ENCODE data around the gene RNF180.

The RNF180 gene

DNA sequence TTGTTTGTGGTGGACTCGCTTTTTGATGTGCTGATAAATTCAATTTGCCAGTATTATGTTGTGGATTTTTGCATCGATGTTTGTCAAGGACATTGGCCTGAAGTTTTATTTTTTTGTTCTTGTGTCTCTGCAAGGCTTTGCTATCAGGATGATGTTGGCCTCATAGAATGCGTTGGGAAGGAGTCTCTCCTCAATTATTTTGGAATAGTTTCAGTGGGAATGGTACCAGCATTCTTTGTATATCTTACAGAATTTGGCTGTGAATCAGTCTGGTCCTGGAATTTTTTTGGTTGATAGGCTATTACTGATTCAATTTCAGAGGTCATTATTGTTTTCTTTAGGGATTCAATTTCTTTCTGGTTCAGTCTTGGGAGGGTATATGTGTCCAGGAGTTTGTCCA lies 198.8 kb downstream of the RNF180 start:
- no peak for ATAC-seq
- TF ChIP-seq ZC3H10 (CRISPR knock-in tag; IDR thresholded peaks at IDR 0.05) (no peak), ARNTL (CRISPR knock-in tag; IDR thresholded peaks at IDR 0.05; ENCODE audit: borderline replicate concordance, low read depth) (no peak), ZFP3 (CRISPR knock-in tag; IDR thresholded peaks at IDR 0.05) (no peak), BACH2 (CRISPR knock-in tag; IDR thresholded peaks at IDR 0.05; ENCODE audit: borderline replicate concordance) (no peak), TOX (CRISPR knock-in tag; IDR thresholded peaks at IDR 0.05; ENCODE audit: borderline replicate concordance) (no peak)
- TF ChIP-seq, protein P1, sequence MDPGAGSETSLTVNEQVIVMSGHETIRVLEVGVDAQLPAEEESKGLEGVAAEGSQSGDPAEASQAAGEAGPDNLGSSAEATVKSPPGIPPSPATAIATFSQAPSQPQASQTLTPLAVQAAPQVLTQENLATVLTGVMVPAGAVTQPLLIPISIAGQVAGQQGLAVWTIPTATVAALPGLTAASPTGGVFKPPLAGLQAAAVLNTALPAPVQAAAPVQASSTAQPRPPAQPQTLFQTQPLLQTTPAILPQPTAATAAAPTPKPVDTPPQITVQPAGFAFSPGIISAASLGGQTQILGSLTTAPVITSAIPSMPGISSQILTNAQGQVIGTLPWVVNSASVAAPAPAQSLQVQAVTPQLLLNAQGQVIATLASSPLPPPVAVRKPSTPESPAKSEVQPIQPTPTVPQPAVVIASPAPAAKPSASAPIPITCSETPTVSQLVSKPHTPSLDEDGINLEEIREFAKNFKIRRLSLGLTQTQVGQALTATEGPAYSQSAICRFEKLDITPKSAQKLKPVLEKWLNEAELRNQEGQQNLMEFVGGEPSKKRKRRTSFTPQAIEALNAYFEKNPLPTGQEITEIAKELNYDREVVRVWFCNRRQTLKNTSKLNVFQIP (CRISPR knock-in tag; IDR thresholded peaks at IDR 0.05; ENCODE audit: borderline replicate concordance, low read depth), result no peak
- TF ChIP-seq, protein P2, sequence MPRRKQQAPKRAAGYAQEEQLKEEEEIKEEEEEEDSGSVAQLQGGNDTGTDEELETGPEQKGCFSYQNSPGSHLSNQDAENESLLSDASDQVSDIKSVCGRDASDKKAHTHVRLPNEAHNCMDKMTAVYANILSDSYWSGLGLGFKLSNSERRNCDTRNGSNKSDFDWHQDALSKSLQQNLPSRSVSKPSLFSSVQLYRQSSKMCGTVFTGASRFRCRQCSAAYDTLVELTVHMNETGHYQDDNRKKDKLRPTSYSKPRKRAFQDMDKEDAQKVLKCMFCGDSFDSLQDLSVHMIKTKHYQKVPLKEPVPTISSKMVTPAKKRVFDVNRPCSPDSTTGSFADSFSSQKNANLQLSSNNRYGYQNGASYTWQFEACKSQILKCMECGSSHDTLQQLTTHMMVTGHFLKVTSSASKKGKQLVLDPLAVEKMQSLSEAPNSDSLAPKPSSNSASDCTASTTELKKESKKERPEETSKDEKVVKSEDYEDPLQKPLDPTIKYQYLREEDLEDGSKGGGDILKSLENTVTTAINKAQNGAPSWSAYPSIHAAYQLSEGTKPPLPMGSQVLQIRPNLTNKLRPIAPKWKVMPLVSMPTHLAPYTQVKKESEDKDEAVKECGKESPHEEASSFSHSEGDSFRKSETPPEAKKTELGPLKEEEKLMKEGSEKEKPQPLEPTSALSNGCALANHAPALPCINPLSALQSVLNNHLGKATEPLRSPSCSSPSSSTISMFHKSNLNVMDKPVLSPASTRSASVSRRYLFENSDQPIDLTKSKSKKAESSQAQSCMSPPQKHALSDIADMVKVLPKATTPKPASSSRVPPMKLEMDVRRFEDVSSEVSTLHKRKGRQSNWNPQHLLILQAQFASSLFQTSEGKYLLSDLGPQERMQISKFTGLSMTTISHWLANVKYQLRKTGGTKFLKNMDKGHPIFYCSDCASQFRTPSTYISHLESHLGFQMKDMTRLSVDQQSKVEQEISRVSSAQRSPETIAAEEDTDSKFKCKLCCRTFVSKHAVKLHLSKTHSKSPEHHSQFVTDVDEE (CRISPR knock-in tag; IDR thresholded peaks at IDR 0.05), result no peak

DNA sequence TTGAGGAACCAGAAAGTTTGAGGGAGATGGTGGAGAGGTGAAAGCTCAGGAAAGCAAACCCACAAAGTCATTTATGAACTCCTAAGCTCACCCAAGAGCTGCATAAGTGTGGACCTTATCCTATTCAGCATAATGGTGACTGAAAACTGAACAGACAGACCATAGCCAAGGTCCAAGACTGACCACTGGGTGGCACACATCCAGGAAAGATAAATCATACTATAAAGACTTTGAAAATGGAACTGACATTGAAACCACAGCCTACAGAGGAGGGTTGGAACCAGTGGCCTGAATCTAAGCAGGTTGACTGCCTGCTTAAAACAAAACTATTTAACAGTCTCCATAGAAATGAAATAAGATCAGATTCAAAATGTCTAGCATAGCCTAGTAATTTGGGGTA lies 219.1 kb downstream of the RNF180 start:
- TF ChIP-seq TOX (CRISPR knock-in tag; IDR thresholded peaks at IDR 0.05; ENCODE audit: borderline replicate concordance), result no peak
- no peak for TF ChIP-seq BACH2 (CRISPR knock-in tag; IDR thresholded peaks at IDR 0.05; ENCODE audit: borderline replicate concordance)
- TF ChIP-seq, protein P2 (CRISPR knock-in tag; IDR thresholded peaks at IDR 0.05), result no peak
- no peak for TF ChIP-seq ZNF70 (CRISPR knock-in tag; IDR thresholded peaks at IDR 0.05)
- TF ChIP-seq ZNF8 (CRISPR knock-in tag; IDR thresholded peaks at IDR 0.05), result no peak
- no peak for TF ChIP-seq ZFP30 (CRISPR knock-in tag; IDR thresholded peaks at IDR 0.05)
- TF ChIP-seq, protein P3, sequence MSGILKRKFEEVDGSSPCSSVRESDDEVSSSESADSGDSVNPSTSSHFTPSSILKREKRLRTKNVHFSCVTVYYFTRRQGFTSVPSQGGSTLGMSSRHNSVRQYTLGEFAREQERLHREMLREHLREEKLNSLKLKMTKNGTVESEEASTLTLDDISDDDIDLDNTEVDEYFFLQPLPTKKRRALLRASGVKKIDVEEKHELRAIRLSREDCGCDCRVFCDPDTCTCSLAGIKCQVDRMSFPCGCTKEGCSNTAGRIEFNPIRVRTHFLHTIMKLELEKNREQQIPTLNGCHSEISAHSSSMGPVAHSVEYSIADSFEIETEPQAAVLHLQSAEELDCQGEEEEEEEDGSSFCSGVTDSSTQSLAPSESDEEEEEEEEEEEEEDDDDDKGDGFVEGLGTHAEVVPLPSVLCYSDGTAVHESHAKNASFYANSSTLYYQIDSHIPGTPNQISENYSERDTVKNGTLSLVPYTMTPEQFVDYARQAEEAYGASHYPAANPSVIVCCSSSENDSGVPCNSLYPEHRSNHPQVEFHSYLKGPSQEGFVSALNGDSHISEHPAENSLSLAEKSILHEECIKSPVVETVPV (CRISPR knock-in tag; IDR thresholded peaks at IDR 0.05), result no peak
- no peak for TF ChIP-seq ARNTL (CRISPR knock-in tag; IDR thresholded peaks at IDR 0.05; ENCODE audit: borderline replicate concordance, low read depth)
- ATAC-seq, result peak; percentile 32; the same call in 1 of the 3 replicates

DNA sequence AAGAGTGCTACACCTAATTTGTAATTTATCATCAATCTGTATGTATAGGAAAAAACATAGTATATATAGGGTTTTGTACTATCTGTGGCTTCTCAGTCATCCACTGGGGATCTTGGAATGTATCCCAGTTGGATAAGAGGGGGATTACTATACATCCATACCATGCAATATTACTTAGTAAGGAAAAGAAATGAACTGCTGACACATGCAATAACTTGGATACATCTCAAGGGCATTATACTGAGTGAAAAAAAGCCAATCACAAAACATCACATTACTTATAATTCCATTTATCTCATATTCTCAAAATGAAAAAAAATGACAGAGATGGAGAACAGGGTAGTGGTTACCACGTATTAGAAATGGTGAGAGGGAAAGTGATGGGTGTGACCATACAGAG lies 231.9 kb downstream of the RNF180 start:
- no peak for ATAC-seq
- TF ChIP-seq OSR1 (CRISPR knock-in tag; IDR thresholded peaks at IDR 0.05) (no peak), ZFP30 (CRISPR knock-in tag; IDR thresholded peaks at IDR 0.05) (no peak), ARNTL (CRISPR knock-in tag; IDR thresholded peaks at IDR 0.05; ENCODE audit: borderline replicate concordance, low read depth) (no peak), ZNF565 (CRISPR knock-in tag; conservative IDR thresholded peaks at IDR 0.05; ENCODE audit: low read depth) (no peak), TCF4 (CRISPR knock-in tag; IDR thresholded peaks at IDR 0.05; ENCODE audit: borderline replicate concordance) (no peak), TOX (CRISPR knock-in tag; IDR thresholded peaks at IDR 0.05; ENCODE audit: borderline replicate concordance) (no peak), RARB (CRISPR knock-in tag; IDR thresholded peaks at IDR 0.05) (no peak), PPARA (CRISPR knock-in tag; IDR thresholded peaks at IDR 0.05; ENCODE audit: borderline replicate concordance) (no peak), ZFP3 (CRISPR knock-in tag; IDR thresholded peaks at IDR 0.05) (no peak), ZNF8 (CRISPR knock-in tag; IDR thresholded peaks at IDR 0.05) (no peak), ISL1 (CRISPR knock-in tag; IDR thresholded peaks at IDR 0.05) (no peak), SNAI2 (CRISPR knock-in tag; IDR thresholded peaks at IDR 0.05) (no peak), ESRRG (CRISPR knock-in tag; IDR thresholded peaks at IDR 0.05) (no peak), CSDC2 (CRISPR knock-in tag; IDR thresholded peaks at IDR 0.05) (no peak)
- TF ChIP-seq, protein P4, sequence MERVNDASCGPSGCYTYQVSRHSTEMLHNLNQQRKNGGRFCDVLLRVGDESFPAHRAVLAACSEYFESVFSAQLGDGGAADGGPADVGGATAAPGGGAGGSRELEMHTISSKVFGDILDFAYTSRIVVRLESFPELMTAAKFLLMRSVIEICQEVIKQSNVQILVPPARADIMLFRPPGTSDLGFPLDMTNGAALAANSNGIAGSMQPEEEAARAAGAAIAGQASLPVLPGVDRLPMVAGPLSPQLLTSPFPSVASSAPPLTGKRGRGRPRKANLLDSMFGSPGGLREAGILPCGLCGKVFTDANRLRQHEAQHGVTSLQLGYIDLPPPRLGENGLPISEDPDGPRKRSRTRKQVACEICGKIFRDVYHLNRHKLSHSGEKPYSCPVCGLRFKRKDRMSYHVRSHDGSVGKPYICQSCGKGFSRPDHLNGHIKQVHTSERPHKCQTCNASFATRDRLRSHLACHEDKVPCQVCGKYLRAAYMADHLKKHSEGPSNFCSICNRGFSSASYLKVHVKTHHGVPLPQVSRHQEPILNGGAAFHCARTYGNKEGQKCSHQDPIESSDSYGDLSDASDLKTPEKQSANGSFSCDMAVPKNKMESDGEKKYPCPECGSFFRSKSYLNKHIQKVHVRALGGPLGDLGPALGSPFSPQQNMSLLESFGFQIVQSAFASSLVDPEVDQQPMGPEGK (CRISPR knock-in tag; IDR thresholded peaks at IDR 0.05; ENCODE audit: borderline replicate concordance), result no peak
- TF ChIP-seq, protein P5, sequence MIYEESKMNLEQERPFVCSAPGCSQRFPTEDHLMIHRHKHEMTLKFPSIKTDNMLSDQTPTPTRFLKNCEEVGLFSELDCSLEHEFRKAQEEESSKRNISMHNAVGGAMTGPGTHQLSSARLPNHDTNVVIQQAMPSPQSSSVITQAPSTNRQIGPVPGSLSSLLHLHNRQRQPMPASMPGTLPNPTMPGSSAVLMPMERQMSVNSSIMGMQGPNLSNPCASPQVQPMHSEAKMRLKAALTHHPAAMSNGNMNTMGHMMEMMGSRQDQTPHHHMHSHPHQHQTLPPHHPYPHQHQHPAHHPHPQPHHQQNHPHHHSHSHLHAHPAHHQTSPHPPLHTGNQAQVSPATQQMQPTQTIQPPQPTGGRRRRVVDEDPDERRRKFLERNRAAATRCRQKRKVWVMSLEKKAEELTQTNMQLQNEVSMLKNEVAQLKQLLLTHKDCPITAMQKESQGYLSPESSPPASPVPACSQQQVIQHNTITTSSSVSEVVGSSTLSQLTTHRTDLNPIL (CRISPR knock-in tag; IDR thresholded peaks at IDR 0.05; ENCODE audit: low read depth), result no peak
- TF ChIP-seq, protein P2 (CRISPR knock-in tag; IDR thresholded peaks at IDR 0.05), result no peak
